HepG2 (cell line): ENCODE results near the gene DUS3L. TPM values are rescaled to one million over a fixed set of nuclear protein-coding genes. Genes with fewer than 3 reads are reported as not detected.
A peak's percentile ranks its signal among the peaks of the same experiment; 100 is the strongest.

Source experiments
- ARNT2 ChIP-seq: sonication (generic); formaldehyde crosslinking; IDR thresholded peaks from 2 replicates; pipeline ENCODE4 v1.8.0; 2022; ENCODE audit warnings: mild to moderate bottlenecking, low read depth, missing genetic modification reagents, moderate library complexity
- CBX2 ChIP-seq, 2 experiments: fragments of 200-600 bp in 1 of 2; sonication (generic); formaldehyde crosslinking in 1 of 2; IDR thresholded peaks; 2 replicates each; pipeline versions ENCODE4 v1.7.0 to v1.8.1; 2018 to 2022; ENCODE audit warnings: low read depth in 2 of 2, low read length in 1 of 2, mild to moderate bottlenecking in 1 of 2, missing genetic modification reagents in 1 of 2
- KLF11 ChIP-seq: IDR thresholded peaks from 2 replicates; pipeline ENCODE4 v1.6.1; 2016; ENCODE audit warnings: missing compliant biosample characterization
- NONO ChIP-seq, 2 experiments: fragments of 450-650 bp in 1 of 2; sonication (generic) in 1 of 2; formaldehyde crosslinking in 1 of 2; IDR thresholded peaks in 1 of 2; conservative IDR thresholded peaks in 1 of 2; 2 replicates each; pipeline versions ENCODE4 v1.6.1 to v1.8.0; 2017 to 2022; ENCODE audit warnings: mild to moderate bottlenecking in 1 of 2, missing genetic modification reagents in 1 of 2, moderate library complexity in 1 of 2
- SIX4 ChIP-seq: sonication (generic); formaldehyde crosslinking; IDR thresholded peaks from 2 replicates; pipeline ENCODE4 v1.4.0; 2020; ENCODE audit warnings: missing genetic modification reagents
- SMYD3 ChIP-seq: sonication (generic); formaldehyde crosslinking; IDR thresholded peaks from 2 replicates; pipeline ENCODE4 v1.8.1; 2023; ENCODE audit warnings: mild to moderate bottlenecking, missing genetic modification reagents
- ZBTB7A ChIP-seq: sonication (generic); formaldehyde crosslinking; IDR thresholded peaks from 2 replicates; pipeline ENCODE4 v1.8.0; 2022; ENCODE audit warnings: mild to moderate bottlenecking, missing genetic modification reagents
- ZNF232 ChIP-seq: sonication (generic); formaldehyde crosslinking; IDR thresholded peaks from 2 replicates; pipeline ENCODE4 v1.4.0; 2020; ENCODE audit warnings: missing genetic modification reagents, borderline replicate concordance
- ZNF326 ChIP-seq: sonication (generic); formaldehyde crosslinking; IDR thresholded peaks from 2 replicates; pipeline ENCODE4 v1.4.0; 2020; ENCODE audit warnings: missing genetic modification reagents, borderline replicate concordance
- ZNF567 ChIP-seq: sonication (generic); formaldehyde crosslinking; IDR thresholded peaks from 2 replicates; pipeline ENCODE4 v1.8.1; 2023; ENCODE audit warnings: mild to moderate bottlenecking, missing genetic modification reagents, borderline replicate concordance
- polyA plus RNA-seq, 8 experiments: library from polyadenylated mRNA; depleted of rRNA in 3 of 8; stranded (reverse) in 7 of 8; unstranded in 1 of 8; fragments of >200 nt; fragmentation: Illumina TruSeq in 4 of 8; extraction: Trizol in 4 of 8; gene quantifications; 2 replicates each; pipeline versions ENCODE4 v1.2.1 to v1.2.3, GENCODE V29; 2011 to 2016; ENCODE audit warnings: low read depth in 4 of 8, missing spikeins in 1 of 8, mixed read lengths in 1 of 8; ENCODE audit not compliant: insufficient read depth in 1 of 8
- total RNA-seq, 5 experiments: library from RNA; depleted of rRNA; stranded (reverse); fragments of >200 nt; fragmentation: Illumina TruSeq; extraction: Trizol; gene quantifications; 2 replicates each; pipeline ENCODE4 v1.2.3, GENCODE V29; 2016; ENCODE audit warnings: low read depth in 1 of 5
- TF ChIP-seq, protein P1 (sequence below): sonication (generic); formaldehyde crosslinking; IDR thresholded peaks from 2 replicates; pipeline ENCODE4 v1.4.0; 2020; ENCODE audit warnings: missing genetic modification reagents
- TF ChIP-seq, protein P2 (sequence below): sonication (generic); formaldehyde crosslinking; IDR thresholded peaks from 2 replicates; pipeline ENCODE4 v1.4.0; 2020; ENCODE audit warnings: missing genetic modification reagents
- TF ChIP-seq, protein P3 (sequence below): sonication (generic); formaldehyde crosslinking; IDR thresholded peaks from 2 replicates; pipeline ENCODE4 v1.4.0; 2020; ENCODE audit warnings: low read depth, missing genetic modification reagents
- TF ChIP-seq, protein P4 (sequence below): IDR thresholded peaks from 2 replicates; pipeline ENCODE4 v1.6.1; 2016; ENCODE audit warnings: missing compliant biosample characterization, missing genetic modification reagents, borderline replicate concordance
- TF ChIP-seq, protein P5 (sequence below): sonication (generic); formaldehyde crosslinking; conservative IDR thresholded peaks from 2 replicates; pipeline ENCODE4 v1.8.0; 2022; ENCODE audit warnings: low read depth, missing genetic modification reagents

Gene DUS3L
- total and polyA plus RNA-seq, 2 of the 13 experiments (the other 11 are each of a cell fraction or from before 2014, with no cell fraction given), result 13.3 to 25.1 TPM

DNA sequence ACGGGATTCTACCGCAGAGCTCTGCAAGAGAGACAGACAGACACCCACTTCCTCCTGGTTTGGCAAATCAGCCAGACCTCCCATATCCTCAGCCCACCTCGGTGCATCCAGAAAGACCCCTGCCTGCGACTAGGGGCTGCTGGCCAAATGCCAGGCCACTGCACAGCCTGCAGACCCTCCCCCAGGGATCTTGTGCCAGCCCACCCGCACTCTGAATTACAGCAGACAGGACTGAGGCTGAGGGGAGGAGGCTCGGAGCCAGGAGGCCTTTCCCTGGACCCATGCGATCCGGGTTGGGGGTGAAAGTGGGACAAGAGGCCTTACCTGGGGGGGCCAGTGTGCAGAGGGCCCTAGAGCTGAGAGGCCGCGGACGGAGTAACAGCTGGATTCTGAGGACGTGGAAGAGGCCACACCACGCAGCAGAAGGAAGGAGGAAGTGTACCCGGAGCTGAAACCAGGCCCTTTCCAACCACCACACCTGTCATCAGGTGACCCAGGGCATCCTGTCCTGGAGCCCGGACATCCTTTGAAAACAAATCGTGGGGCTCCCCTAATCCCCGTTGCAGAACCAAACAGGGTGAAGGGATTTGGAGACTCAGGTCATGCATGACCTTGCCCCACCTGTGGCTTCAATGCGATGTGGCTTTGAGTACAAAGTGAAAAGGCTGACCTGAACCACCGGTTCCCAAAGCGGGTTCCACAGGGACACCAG, 47.5 kb upstream of the DUS3L start (continued):
- TF ChIP-seq, protein P1, sequence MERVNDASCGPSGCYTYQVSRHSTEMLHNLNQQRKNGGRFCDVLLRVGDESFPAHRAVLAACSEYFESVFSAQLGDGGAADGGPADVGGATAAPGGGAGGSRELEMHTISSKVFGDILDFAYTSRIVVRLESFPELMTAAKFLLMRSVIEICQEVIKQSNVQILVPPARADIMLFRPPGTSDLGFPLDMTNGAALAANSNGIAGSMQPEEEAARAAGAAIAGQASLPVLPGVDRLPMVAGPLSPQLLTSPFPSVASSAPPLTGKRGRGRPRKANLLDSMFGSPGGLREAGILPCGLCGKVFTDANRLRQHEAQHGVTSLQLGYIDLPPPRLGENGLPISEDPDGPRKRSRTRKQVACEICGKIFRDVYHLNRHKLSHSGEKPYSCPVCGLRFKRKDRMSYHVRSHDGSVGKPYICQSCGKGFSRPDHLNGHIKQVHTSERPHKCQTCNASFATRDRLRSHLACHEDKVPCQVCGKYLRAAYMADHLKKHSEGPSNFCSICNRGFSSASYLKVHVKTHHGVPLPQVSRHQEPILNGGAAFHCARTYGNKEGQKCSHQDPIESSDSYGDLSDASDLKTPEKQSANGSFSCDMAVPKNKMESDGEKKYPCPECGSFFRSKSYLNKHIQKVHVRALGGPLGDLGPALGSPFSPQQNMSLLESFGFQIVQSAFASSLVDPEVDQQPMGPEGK, result peak; percentile 70
- TF ChIP-seq ARNT2 (0 out of 2 replicates have a peak, but pooled peaks have one; percentile 37), KLF11 (CRISPR knock-in tag) (no peak), SIX4 (CRISPR knock-in tag) (no peak), ZBTB7A (CRISPR knock-in tag) (peak; percentile 71; the same call in 1 of the 2 replicates), CBX2 (IDR thresholded peaks at IDR 0.05; ENCODE audit: low read depth, low read length) (no peak), CBX2 (CRISPR knock-in tag; IDR thresholded peaks at IDR 0.05; ENCODE audit: low read depth) (peak; percentile 66; the same call in 1 of the 2 replicates), ZNF326 (CRISPR knock-in tag) (no peak), ZNF567 (CRISPR knock-in tag) (peak; percentile 74; the same call in 1 of the 2 replicates), ZNF232 (CRISPR knock-in tag) (no peak; the same call in 1 of the 2 replicates), SMYD3 (CRISPR knock-in tag) (peak; percentile 79), NONO (IDR thresholded peaks at IDR 0.05) (no peak), NONO (CRISPR knock-in tag; conservative IDR thresholded peaks at IDR 0.05) (peak; percentile 29; the same call in 1 of the 2 replicates)
- TF ChIP-seq, protein P2, sequence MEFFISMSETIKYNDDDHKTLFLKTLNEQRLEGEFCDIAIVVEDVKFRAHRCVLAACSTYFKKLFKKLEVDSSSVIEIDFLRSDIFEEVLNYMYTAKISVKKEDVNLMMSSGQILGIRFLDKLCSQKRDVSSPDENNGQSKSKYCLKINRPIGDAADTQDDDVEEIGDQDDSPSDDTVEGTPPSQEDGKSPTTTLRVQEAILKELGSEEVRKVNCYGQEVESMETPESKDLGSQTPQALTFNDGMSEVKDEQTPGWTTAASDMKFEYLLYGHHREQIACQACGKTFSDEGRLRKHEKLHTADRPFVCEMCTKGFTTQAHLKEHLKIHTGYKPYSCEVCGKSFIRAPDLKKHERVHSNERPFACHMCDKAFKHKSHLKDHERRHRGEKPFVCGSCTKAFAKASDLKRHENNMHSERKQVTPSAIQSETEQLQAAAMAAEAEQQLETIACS (CRISPR knock-in tag), result no peak
- TF ChIP-seq, protein P3, sequence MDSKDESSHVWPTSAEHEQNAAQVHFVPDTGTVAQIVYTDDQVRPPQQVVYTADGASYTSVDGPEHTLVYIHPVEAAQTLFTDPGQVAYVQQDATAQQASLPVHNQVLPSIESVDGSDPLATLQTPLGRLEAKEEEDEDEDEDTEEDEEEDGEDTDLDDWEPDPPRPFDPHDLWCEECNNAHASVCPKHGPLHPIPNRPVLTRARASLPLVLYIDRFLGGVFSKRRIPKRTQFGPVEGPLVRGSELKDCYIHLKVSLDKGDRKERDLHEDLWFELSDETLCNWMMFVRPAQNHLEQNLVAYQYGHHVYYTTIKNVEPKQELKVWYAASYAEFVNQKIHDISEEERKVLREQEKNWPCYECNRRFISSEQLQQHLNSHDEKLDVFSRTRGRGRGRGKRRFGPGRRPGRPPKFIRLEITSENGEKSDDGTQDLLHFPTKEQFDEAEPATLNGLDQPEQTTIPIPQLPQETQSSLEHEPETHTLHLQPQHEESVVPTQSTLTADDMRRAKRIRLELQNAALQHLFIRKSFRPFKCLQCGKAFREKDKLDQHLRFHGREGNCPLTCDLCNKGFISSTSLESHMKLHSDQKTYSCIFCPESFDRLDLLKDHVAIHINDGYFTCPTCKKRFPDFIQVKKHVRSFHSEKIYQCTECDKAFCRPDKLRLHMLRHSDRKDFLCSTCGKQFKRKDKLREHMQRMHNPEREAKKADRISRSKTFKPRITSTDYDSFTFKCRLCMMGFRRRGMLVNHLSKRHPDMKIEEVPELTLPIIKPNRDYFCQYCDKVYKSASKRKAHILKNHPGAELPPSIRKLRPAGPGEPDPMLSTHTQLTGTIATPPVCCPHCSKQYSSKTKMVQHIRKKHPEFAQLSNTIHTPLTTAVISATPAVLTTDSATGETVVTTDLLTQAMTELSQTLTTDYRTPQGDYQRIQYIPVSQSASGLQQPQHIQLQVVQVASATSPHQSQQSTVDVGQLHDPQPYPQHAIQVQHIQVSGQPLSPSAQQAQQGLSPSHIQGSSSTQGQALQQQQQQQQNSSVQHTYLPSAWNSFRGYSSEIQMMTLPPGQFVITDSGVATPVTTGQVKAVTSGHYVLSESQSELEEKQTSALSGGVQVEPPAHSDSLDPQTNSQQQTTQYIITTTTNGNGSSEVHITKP (CRISPR knock-in tag), result no peak
- TF ChIP-seq, protein P4, sequence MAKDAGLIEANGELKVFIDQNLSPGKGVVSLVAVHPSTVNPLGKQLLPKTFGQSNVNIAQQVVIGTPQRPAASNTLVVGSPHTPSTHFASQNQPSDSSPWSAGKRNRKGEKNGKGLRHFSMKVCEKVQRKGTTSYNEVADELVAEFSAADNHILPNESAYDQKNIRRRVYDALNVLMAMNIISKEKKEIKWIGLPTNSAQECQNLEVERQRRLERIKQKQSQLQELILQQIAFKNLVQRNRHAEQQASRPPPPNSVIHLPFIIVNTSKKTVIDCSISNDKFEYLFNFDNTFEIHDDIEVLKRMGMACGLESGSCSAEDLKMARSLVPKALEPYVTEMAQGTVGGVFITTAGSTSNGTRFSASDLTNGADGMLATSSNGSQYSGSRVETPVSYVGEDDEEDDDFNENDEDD (CRISPR knock-in tag), result no peak
- TF ChIP-seq, protein P5, sequence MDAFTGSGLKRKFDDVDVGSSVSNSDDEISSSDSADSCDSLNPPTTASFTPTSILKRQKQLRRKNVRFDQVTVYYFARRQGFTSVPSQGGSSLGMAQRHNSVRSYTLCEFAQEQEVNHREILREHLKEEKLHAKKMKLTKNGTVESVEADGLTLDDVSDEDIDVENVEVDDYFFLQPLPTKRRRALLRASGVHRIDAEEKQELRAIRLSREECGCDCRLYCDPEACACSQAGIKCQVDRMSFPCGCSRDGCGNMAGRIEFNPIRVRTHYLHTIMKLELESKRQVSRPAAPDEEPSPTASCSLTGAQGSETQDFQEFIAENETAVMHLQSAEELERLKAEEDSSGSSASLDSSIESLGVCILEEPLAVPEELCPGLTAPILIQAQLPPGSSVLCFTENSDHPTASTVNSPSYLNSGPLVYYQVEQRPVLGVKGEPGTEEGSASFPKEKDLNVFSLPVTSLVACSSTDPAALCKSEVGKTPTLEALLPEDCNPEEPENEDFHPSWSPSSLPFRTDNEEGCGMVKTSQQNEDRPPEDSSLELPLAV (CRISPR knock-in tag), result no peak
